Mammary epithelial cell (primary cell): ENCODE measurements around the gene DHX38.

Source experiments
- EZH2 ChIP-seq: IDR thresholded peaks from 2 replicates; pipeline ENCODE4 v1.6.1; 2012; ENCODE audit warnings: low read length, inconsistent platforms, borderline replicate concordance
- TF ChIP-seq, protein P1 (sequence below), 2 donors: IDR thresholded peaks in 1 of 2; conservative IDR thresholded peaks in 1 of 2; 2 replicates each; pipeline ENCODE4 v1.5.1; 2011 to 2012; ENCODE audit warnings: inconsistent platforms in 2 of 2, low read length in 2 of 2, mild to moderate bottlenecking in 2 of 2, control low read depth in 1 of 2, low read depth in 1 of 2; ENCODE audit not compliant: insufficient read depth in 1 of 2; ENCODE audit errors: extremely low read depth in 1 of 2

DNA sequence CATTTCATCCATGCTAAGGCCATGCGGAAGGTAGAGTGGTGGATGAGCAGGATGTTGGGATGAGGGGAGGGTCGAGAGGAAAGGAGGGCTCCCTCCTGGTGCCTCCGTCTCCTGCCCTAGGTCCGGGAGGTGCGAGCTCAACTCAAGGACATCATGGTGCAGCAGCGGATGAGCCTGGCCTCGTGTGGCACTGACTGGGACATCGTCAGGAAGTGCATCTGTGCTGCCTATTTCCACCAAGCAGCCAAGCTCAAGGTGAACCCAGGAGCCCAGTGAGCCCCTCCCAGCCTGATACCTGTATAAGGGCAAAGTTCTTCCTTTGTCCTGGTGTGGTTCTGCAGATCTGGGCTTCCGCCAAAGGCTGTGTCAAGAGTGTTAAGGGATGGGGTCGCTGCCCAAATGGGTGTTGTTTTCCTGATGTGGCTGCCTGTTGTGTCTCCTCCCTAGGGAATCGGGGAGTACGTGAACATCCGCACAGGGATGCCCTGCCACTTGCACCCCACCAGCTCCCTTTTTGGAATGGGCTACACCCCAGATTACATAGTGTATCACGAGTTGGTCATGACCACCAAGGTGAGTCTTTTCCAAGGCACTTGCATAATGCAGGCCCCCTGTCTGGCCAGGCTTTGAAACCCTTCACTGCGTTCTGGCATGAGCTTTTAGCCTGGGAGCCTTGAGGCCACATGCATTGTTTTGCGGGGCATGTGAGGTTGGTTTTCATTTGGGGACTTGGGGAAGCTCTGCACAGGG, 14.9 kb downstream of the DHX38 start:
- TF ChIP-seq EZH2: no peak
- TF ChIP-seq, protein P1, sequence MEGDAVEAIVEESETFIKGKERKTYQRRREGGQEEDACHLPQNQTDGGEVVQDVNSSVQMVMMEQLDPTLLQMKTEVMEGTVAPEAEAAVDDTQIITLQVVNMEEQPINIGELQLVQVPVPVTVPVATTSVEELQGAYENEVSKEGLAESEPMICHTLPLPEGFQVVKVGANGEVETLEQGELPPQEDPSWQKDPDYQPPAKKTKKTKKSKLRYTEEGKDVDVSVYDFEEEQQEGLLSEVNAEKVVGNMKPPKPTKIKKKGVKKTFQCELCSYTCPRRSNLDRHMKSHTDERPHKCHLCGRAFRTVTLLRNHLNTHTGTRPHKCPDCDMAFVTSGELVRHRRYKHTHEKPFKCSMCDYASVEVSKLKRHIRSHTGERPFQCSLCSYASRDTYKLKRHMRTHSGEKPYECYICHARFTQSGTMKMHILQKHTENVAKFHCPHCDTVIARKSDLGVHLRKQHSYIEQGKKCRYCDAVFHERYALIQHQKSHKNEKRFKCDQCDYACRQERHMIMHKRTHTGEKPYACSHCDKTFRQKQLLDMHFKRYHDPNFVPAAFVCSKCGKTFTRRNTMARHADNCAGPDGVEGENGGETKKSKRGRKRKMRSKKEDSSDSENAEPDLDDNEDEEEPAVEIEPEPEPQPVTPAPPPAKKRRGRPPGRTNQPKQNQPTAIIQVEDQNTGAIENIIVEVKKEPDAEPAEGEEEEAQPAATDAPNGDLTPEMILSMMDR (conservative IDR thresholded peaks at IDR 0.05 in 1 of 2, IDR thresholded peaks at IDR 0.05 in 1 of 2; ENCODE audit: extremely low read depth in 1 of 2, insufficient read depth in 1 of 2, low read depth in 1 of 2, low read length in 2 of 2): no peak
